Heart left ventricle (tissue), 16 donors: ENCODE data around the gene NUMA1. TPM values are rescaled to one million over a fixed set of nuclear protein-coding genes. Genes with fewer than 3 reads are reported as not detected.

ENCODE experiments used
- ATAC-seq, 4 donors: fragments of 200-7000 bp; cut with Tn5 transposase; one replicate each; pipeline ENCODE4 v1.9.1; 2020 to 2022; ENCODE audit warnings: moderate library complexity in 4 of 4, mild to moderate bottlenecking in 3 of 4, moderate number of reproducible peaks in 1 of 4
- DNase-seq, 5 donors: peaks; one replicate each; pipeline ENCODE4 v3.0.0-alpha.2; 2020
- H3K27ac ChIP-seq, 12 donors: fragments of 200-600 bp; sonication (generic) in 4 of 12; one replicate each; pipeline versions ENCODE4 v1.5.0 to v1.8.0; 2016 to 2022; ENCODE audit warnings: mild to moderate bottlenecking in 2 of 12
- H3K27me3 ChIP-seq, 9 donors: fragments of 200-600 bp; sonication (generic) in 2 of 9; one replicate each; pipeline versions ENCODE4 v1.5.1 to v1.8.0; 2016 to 2022; ENCODE audit warnings: mild to moderate bottlenecking in 3 of 9
- H3K36me3 ChIP-seq, 9 donors: fragments of 200-600 bp; sonication (generic) in 2 of 9; one replicate each; pipeline versions ENCODE4 v1.5.0 to v1.8.0; 2018 to 2022; ENCODE audit warnings: mild to moderate bottlenecking in 2 of 9
- H3K4me1 ChIP-seq, 12 donors: fragments of 200-600 bp; sonication (generic) in 4 of 12; one replicate each; pipeline versions ENCODE4 v1.5.0 to v1.8.0; 2016 to 2022; ENCODE audit warnings: mild to moderate bottlenecking in 3 of 12
- H3K4me3 ChIP-seq, 12 donors: fragments of 200-600 bp; sonication (generic) in 4 of 12; one replicate each; pipeline versions ENCODE4 v1.5.0 to v1.8.0; 2017 to 2022; ENCODE audit warnings: mild to moderate bottlenecking in 9 of 12, moderate library complexity in 4 of 12
- H3K9me3 ChIP-seq, 12 donors: fragments of 200-600 bp; sonication (generic) in 4 of 12; one replicate each; pipeline versions ENCODE4 v1.5.0 to v1.8.0; 2016 to 2022; ENCODE audit warnings: mild to moderate bottlenecking in 1 of 12
- POLR2A ChIP-seq, 2 donors: fragments of 450-650 bp; IDR thresholded peaks; one replicate each; pipeline ENCODE4 v1.6.1; 2017; ENCODE audit warnings: antibody characterized with exemption in 2 of 2, mild to moderate bottlenecking in 2 of 2, moderate library complexity in 2 of 2
- WGBS, 4 donors: extraction: QIAGEN DNeasy Blood & Tissue Kit in 2 of 4; methylation state at CpG; one replicate each; pipeline versions ENCODE4 v1.1.5 to v1.1.7; 2013 to 2018; 5-methylcytosine and 5-hydroxymethylcytosine counted together
- intact Hi-C, 10 donors: fragments of 100-400 bp; cut with DNase I; formaldehyde crosslinking; loops; one replicate each; pipeline versions ENCODE4 v1.11.1 to v1.14.2; 2022
- polyA plus RNA-seq, 2 donors: library from polyadenylated mRNA; stranded (reverse); fragments of 200-250 nt; gene quantifications; one replicate each; pipeline ENCODE4 v1.2.3, GENCODE V29; 2013
- total RNA-seq, 9 donors: library from RNA; depleted of rRNA in 2 of 9; stranded (reverse); fragments of >200 nt in 2 of 9; fragmentation: NEBNext Ultra II Directional in 3 of 9; extraction: Animal tissue kit (Norgen Biotek cat#: 25700) in 3 of 9; gene quantifications; one replicate each; pipeline versions ENCODE4 v1.1.0 to v1.2.4, GENCODE V29; 2016 to 2023
- TF ChIP-seq, protein P1 (sequence below), 12 donors: fragments of 200-600 bp; sonication (generic) in 4 of 12; IDR thresholded peaks; one replicate each; pipeline versions ENCODE4 v1.5.0 to v1.8.0; 2018 to 2022; ENCODE audit warnings: antibody characterized with exemption in 12 of 12, mild to moderate bottlenecking in 5 of 12
- donor health status: ischemic (EF 13 %, LVEDD 7.1; RV severe dilation, severe dysfunction).
- donor health status: healthy with polysubstance abuse.
- donor health status: DM: no; HTN: yes; CAD: no.
- donor health status: DM: no; HTN: no; CAD: no.
- donor health status: ischemic (EF 25% LVEDD 6.9; RV normal size, moderate dysfunction).
- donor health status: ischemic (EF 25% LVEDD 5.7; RV mildly dilated, moderate dysfunction).
- donor health status: healthy.
- donor health status: DM: yes; HTN: yes; CAD: no.
- donor health status: ischemic (EF 35%, LVEDD 5.7; RV mildly dilated, moderate dysfunction).
- donor health status: nonischemic (EF 11% LVEDD 7.7; RV severe dilation, severe dysfunction).
- donor health status: DM: yes; HTN: yes; CAD: no.
- donor health status: PGD.
- donor health status: ischemic (EF 29% LVEDD 5.4; RV normal size, mild dysfunction).
- donor health status: nonischemic (EF 23%, LVEDD 6.1; RV moderate dilation, normal function).

NUMA1 gene
- total and polyA plus RNA-seq, 11 donors: 62.7 to 193 (median 101) TPM

DNA sequence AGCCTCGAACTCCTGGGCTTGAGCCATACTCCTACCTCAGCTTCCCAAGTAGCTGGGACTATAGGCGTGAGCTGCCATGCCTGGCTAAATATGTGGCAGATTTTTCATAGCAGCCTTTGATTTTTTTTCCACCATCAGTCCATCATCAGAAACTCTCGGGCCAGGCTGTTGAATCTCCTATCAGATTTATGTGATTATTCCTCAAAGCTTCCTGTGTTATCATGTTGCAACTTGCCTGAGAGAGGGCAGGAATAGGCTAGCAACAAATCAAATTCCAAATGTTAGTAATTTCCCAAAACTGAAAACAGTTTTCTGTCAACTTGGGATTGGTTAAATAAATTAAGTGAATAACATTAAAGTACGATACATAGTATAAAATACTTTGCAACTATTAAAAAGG is 3.7 kb upstream of the NUMA1 start:
- intact Hi-C loops: loop anchor here in 3 of 10 donors (5.0 kb wide), 2 partner anchors 42 to 47 kb away; no protein-coding TSS in a partner anchor
- DNase-seq: no peak
- Histone ChIP-seq H3K4me3 (no peak overlapping the region), H3K4me1 (peaks cover 0 to 28% (median 12%) of the 10 kb centered on the region in 12 donors), H3K27ac (no peak overlapping the region), H3K9me3 (no peaks in the 10 kb centered on the region), H3K36me3 (peaks cover 0 to 32% (median 12%) of the 10 kb centered on the region in 9 donors), H3K27me3 (no peaks in the 10 kb centered on the region)
- TF ChIP-seq, protein P1, sequence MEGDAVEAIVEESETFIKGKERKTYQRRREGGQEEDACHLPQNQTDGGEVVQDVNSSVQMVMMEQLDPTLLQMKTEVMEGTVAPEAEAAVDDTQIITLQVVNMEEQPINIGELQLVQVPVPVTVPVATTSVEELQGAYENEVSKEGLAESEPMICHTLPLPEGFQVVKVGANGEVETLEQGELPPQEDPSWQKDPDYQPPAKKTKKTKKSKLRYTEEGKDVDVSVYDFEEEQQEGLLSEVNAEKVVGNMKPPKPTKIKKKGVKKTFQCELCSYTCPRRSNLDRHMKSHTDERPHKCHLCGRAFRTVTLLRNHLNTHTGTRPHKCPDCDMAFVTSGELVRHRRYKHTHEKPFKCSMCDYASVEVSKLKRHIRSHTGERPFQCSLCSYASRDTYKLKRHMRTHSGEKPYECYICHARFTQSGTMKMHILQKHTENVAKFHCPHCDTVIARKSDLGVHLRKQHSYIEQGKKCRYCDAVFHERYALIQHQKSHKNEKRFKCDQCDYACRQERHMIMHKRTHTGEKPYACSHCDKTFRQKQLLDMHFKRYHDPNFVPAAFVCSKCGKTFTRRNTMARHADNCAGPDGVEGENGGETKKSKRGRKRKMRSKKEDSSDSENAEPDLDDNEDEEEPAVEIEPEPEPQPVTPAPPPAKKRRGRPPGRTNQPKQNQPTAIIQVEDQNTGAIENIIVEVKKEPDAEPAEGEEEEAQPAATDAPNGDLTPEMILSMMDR (IDR thresholded peaks at IDR 0.05): no peak
- no peak for TF ChIP-seq POLR2A (IDR thresholded peaks at IDR 0.05)
- 85 to 91% (median 88%) methylated on average over 4 of the region's 4 CpGs for WGBS, 4 donors
- no peak for ATAC-seq

DNA sequence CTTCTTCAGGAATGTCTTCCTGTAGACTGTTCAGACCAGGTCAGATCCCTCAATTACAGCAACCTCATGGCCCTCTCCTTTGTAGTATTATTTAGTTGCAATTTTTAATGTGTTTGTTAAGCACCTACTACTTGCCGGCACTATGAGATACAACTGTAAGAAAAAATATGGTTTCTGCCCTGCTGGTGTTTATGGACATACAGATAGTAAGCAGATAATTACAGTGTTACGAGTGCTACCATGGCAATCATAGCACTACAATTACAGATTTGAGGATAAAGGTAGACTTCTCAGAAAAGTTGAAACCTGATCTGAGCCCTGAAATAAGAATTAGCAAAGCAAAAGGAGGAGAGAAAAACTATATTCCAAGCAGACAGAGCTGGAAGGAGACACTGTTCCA is 3.1 kb upstream of the NUMA1 start:
- H3K4me1 ChIP-seq: peaks cover 0 to 34% (median 16%) of the 10 kb centered on the region in 12 donors
- no peak for TF ChIP-seq POLR2A (IDR thresholded peaks at IDR 0.05)
- TF ChIP-seq, protein P1 (IDR thresholded peaks at IDR 0.05): no peak
- H3K36me3 ChIP-seq: peaks cover 0 to 27% (median 8%) of the 10 kb centered on the region in 9 donors
- H3K27ac ChIP-seq: no peak overlapping the region
- ATAC-seq (no peak), DNase-seq (no peak)
- no peaks in the 10 kb centered on the region for H3K9me3 ChIP-seq
- H3K4me3 ChIP-seq: no peak overlapping the region
- no peaks in the 10 kb centered on the region for H3K27me3 ChIP-seq
- intact Hi-C loops: loop anchor here in 3 of 10 donors (5.0 kb wide), 2 partner anchors 41 to 46 kb away; no protein-coding TSS in a partner anchor
- WGBS, 4 donors: 90 to 94% (median 92%) methylated on average over 2 of the region's 2 CpGs

DNA sequence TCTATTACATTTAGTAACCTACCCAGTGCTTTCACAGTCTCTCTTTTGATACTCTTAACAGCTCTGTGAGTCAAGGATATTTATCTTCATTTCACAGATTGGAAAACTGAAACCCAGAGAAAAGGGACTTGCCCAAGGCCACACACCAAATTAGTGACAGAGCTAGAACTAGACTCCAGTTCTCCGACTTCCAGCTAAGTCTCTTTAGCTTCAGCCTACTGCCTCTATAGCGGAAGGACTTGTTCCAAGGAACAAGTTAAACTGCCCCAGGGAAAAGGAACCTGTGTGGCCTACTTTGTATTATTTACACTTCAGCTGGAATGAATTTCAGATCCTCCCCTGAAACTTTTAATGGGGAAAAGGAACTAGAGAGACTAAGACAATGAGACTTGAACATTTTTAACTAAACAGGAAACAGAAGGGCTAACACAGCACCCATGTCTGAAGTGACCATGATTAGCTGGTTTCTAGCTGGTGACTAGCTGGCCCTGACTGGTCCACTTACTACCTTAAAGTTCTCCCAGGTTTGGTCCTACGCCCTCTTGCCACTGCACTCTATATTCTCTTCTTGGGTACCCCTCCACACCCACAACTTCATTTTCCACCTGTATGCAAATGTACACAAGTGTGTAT is 1.6 kb upstream of the NUMA1 start:
- Histone ChIP-seq H3K27me3 (no peaks in the 10 kb centered on the region), H3K9me3 (no peaks in the 10 kb centered on the region), H3K36me3 (peaks cover 0 to 15% (median 3%) of the 10 kb centered on the region in 9 donors), H3K4me3 (no peak overlapping the region), H3K27ac (peak overlapping the region in 8 of 12 donors; percentile 25 to 93 (median 88)), H3K4me1 (peaks cover 0 to 40% (median 16%) of the 10 kb centered on the region in 12 donors)
- intact Hi-C loops: loop anchor here in 5 of 10 donors (2.0 to 5.0 kb wide), 5 partner anchors 31 to 45 kb away; partner anchors contain the start of gene ANAPC15 (in 1 of the 5)
- 93 to 97% (median 94%) methylated on average over 3 of the region's 3 CpGs for WGBS, 4 donors
- no peak for TF ChIP-seq POLR2A (IDR thresholded peaks at IDR 0.05)
- TF ChIP-seq, protein P1 (IDR thresholded peaks at IDR 0.05): no peak
- DNase-seq (no peak), ATAC-seq (no peak)

DNA sequence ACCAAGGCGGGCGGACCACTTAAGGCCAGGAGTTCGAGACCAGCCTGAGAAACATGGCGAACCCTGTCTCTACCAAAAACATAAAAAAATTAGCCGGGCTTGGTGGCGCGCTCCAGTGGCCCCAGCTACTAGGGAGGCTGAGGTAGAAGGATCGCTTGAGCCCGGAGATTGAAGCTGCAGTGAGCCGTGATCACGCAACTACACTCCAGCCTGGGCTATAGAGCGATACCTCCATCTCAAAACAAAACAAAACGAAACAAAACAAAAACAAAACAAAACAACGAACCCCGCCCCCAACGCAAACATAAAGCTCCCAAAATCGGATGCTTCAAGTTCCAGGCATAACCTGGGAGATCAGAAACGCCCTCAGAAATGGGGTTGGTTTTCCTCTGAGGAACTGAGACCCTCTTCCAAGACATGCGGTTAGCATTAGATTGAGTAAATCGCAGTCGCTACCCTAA is 872 bp upstream of the NUMA1 start:
- Histone ChIP-seq H3K27ac (peak overlapping the region; percentile 77 to 93 (median 87)), H3K36me3 (peaks cover 0 to 14% (median 1%) of the 10 kb centered on the region in 9 donors), H3K4me1 (peaks cover 0 to 40% (median 16%) of the 10 kb centered on the region in 12 donors), H3K4me3 (peak overlapping the region; percentile 11 to 94 (median 82)), H3K9me3 (no peaks in the 10 kb centered on the region), H3K27me3 (no peaks in the 10 kb centered on the region)
- 68 to 77% (median 72%) methylated on average over 21 of the region's 21 CpGs for whole genome bisulfite sequencing, 4 donors
- intact Hi-C loops: loop anchor here in 5 of 10 donors (2.0 to 5.0 kb wide), 5 partner anchors 32 to 44 kb away; partner anchors contain the start of gene ANAPC15 (in 1 of the 5)
- no peak for TF ChIP-seq POLR2A (IDR thresholded peaks at IDR 0.05)
- TF ChIP-seq, protein P1 (IDR thresholded peaks at IDR 0.05): no peak
- ATAC-seq: no peak
- no peak for DNase-seq
